H9 (cell line): Measurements from ENCODE around the gene PTPRK. TPM values are rescaled to one million over a fixed set of nuclear protein-coding genes. Genes with fewer than 3 reads are reported as not detected.

ENCODE experiments used
- DNase-seq: peaks from one replicate; pipeline ENCODE4 v3.0.0-alpha.2; 2017
- H2AFZ ChIP-seq: one replicate; pipeline ENCODE4 v1.6.1; 2013; ENCODE audit warnings: mild to moderate bottlenecking, low read length, control low read depth, moderate library complexity
- H2AK5ac ChIP-seq: 2 replicates; pipeline ENCODE4 v1.6.1; 2013; ENCODE audit warnings: low read length, control low read depth, mixed read lengths; ENCODE audit not compliant: insufficient read length
- H2BK120ac ChIP-seq: one replicate; pipeline ENCODE4 v1.6.1; 2013; ENCODE audit warnings: low read depth, mild to moderate bottlenecking, low read length, control low read depth, inconsistent platforms; ENCODE audit not compliant: poor library complexity, severe bottlenecking
- H2BK12ac ChIP-seq: 2 replicates; pipeline ENCODE4 v1.6.1; 2013; ENCODE audit warnings: low read length, control low read depth, mixed read lengths, low read depth; ENCODE audit not compliant: insufficient read length
- H2BK15ac ChIP-seq: 2 replicates; pipeline ENCODE4 v1.6.1; 2013; ENCODE audit warnings: low read depth, low read length, control low read depth
- H2BK20ac ChIP-seq: one replicate; pipeline ENCODE4 v1.6.1; 2013; ENCODE audit warnings: low read depth, mild to moderate bottlenecking, low read length, control low read depth, inconsistent platforms; ENCODE audit not compliant: poor library complexity, severe bottlenecking
- H2BK5ac ChIP-seq: 2 replicates; pipeline ENCODE4 v1.6.1; 2013; ENCODE audit warnings: low read length, control low read depth, mixed read lengths; ENCODE audit not compliant: insufficient read length
- H3K14ac ChIP-seq: 2 replicates; pipeline ENCODE4 v1.6.1; 2013; ENCODE audit warnings: low read length, control low read depth; ENCODE audit not compliant: insufficient read depth
- H3K18ac ChIP-seq: 2 replicates; pipeline ENCODE4 v1.6.1; 2013; ENCODE audit warnings: low read depth, mild to moderate bottlenecking, mixed read lengths, low read length, control low read depth; ENCODE audit not compliant: insufficient read length
- H3K23ac ChIP-seq: 2 replicates; pipeline ENCODE4 v1.6.1; 2013; ENCODE audit warnings: low read length, control low read depth, mixed read lengths, low read depth; ENCODE audit not compliant: insufficient read length
- H3K23me2 ChIP-seq: 2 replicates; pipeline ENCODE4 v1.6.1; 2013; ENCODE audit warnings: low read depth, mild to moderate bottlenecking, mixed read lengths, low read length, control low read depth; ENCODE audit not compliant: insufficient read length, poor library complexity, severe bottlenecking
- H3K27ac ChIP-seq: 2 replicates; pipeline ENCODE4 v1.5.1; 2013; ENCODE audit warnings: low read length, control low read depth, mixed read lengths, low read depth; ENCODE audit not compliant: insufficient read length
- H3K27me3 ChIP-seq: 2 replicates; pipeline ENCODE4 v1.6.1; 2013; ENCODE audit warnings: low read length, control low read depth, inconsistent platforms; ENCODE audit not compliant: insufficient read depth
- H3K4ac ChIP-seq: 2 replicates; pipeline ENCODE4 v1.6.1; 2013; ENCODE audit warnings: low read depth, mild to moderate bottlenecking, control low read depth, inconsistent platforms, low read length, moderate library complexity
- H3K4me1 ChIP-seq: 2 replicates; pipeline ENCODE4 v1.6.1; 2013; ENCODE audit warnings: low read length, control low read depth, inconsistent platforms; ENCODE audit not compliant: insufficient read depth
- H3K4me2 ChIP-seq: 2 replicates; pipeline ENCODE4 v1.6.1; 2013; ENCODE audit warnings: low read length, control low read depth, mixed read lengths; ENCODE audit not compliant: insufficient read length, insufficient read depth
- H3K56ac ChIP-seq: 2 replicates; pipeline ENCODE4 v1.6.1; 2013; ENCODE audit warnings: low read depth, mild to moderate bottlenecking, mixed read lengths, low read length, control low read depth; ENCODE audit not compliant: insufficient read length
- H3K79me1 ChIP-seq: 2 replicates; pipeline ENCODE4 v1.6.1; 2013; ENCODE audit warnings: low read depth, mild to moderate bottlenecking, moderate library complexity, low read length, control low read depth, inconsistent platforms; ENCODE audit not compliant: insufficient read depth, poor library complexity, severe bottlenecking
- H3K79me2 ChIP-seq: 2 replicates; pipeline ENCODE4 v1.6.1; 2013; ENCODE audit warnings: low read length, control low read depth, inconsistent platforms; ENCODE audit not compliant: insufficient read depth
- H3K9ac ChIP-seq: 2 replicates; pipeline ENCODE4 v1.6.1; 2013; ENCODE audit warnings: low read length, control low read depth, mixed read lengths; ENCODE audit not compliant: insufficient read length; ENCODE audit errors: extremely low read depth
- H3K9me3 ChIP-seq: one replicate; pipeline ENCODE4 v1.6.1; 2013; ENCODE audit warnings: low read depth, low read length, inconsistent platforms; ENCODE audit not compliant: control insufficient read depth
- H3T11ph ChIP-seq: one replicate; pipeline ENCODE4 v1.6.1; 2013; ENCODE audit warnings: mild to moderate bottlenecking, low read length, control low read depth, inconsistent platforms
- H4K20me1 ChIP-seq: one replicate; pipeline ENCODE4 v1.6.1; 2013; ENCODE audit not compliant: control insufficient read depth, insufficient read length, insufficient read depth
- H4K5ac ChIP-seq: 2 replicates; pipeline ENCODE4 v1.6.1; 2013; ENCODE audit warnings: low read depth, mild to moderate bottlenecking, mixed read lengths, low read length, control low read depth; ENCODE audit not compliant: insufficient read length
- H4K8ac ChIP-seq: replicated peaks from 2 replicates; pipeline ENCODE4 v1.6.1; 2013; ENCODE audit warnings: low read length, control low read depth, mixed read lengths, low read depth; ENCODE audit not compliant: insufficient read length
- H4K91ac ChIP-seq: 2 replicates; pipeline ENCODE4 v1.6.1; 2013; ENCODE audit warnings: low read depth, mild to moderate bottlenecking, moderate library complexity, mixed read lengths, low read length, control low read depth; ENCODE audit not compliant: insufficient read length
- H3K27ac Mint-ChIP-seq, 3 experiments: 2 replicates in 2 of 3; 3 replicates in 1 of 3; pipeline ENCODE4 v1.8.0; 2020 to 2021; ENCODE audit warnings: mixed read lengths in 3 of 3, mild to moderate bottlenecking in 1 of 3, moderate library complexity in 1 of 3
- H3K27me3 Mint-ChIP-seq: 2 replicates; pipeline ENCODE4 v1.8.0; 2021; ENCODE audit warnings: low read depth, mild to moderate bottlenecking, moderate library complexity, mixed read lengths
- H3K36me3 Mint-ChIP-seq, 3 experiments: 2 replicates in 2 of 3; 3 replicates in 1 of 3; pipeline ENCODE4 v1.8.0; 2020 to 2021; ENCODE audit warnings: low read depth in 3 of 3, mixed read lengths in 3 of 3; ENCODE audit not compliant: insufficient read depth in 1 of 3
- H3K4me1 Mint-ChIP-seq, 2 experiments: 2 replicates each; pipeline ENCODE4 v1.8.0; 2020; ENCODE audit warnings: mixed read lengths in 2 of 2
- H3K4me3 Mint-ChIP-seq, 2 experiments: 2 replicates in 1 of 2; 3 replicates in 1 of 2; pipeline ENCODE4 v1.8.0; 2020 to 2021; ENCODE audit warnings: mild to moderate bottlenecking in 2 of 2, mixed read lengths in 2 of 2, moderate library complexity in 1 of 2
- H3K9me3 Mint-ChIP-seq, 2 experiments: 2 replicates in 1 of 2; 3 replicates in 1 of 2; pipeline ENCODE4 v1.8.0; 2020; ENCODE audit warnings: mild to moderate bottlenecking in 2 of 2, mixed read lengths in 2 of 2, moderate library complexity in 1 of 2
- CTCF ChIP-seq: fragments of 200-600 bp; sonication (generic); conservative IDR thresholded peaks from 3 replicates; pipeline ENCODE4 v1.8.0; 2021; ENCODE audit warnings: antibody characterized with exemption, mild to moderate bottlenecking
- WGBS: extraction: QIAGEN DNeasy Blood & Tissue Kit; methylation state at CpG from one replicate; pipeline ENCODE4 v1.1.7; 2013; ENCODE audit warnings: missing lambda C conversion rate, low lambda C conversion rate, mixed read lengths; ENCODE audit not compliant: insufficient read length; ENCODE audit errors: extremely low coverage; 5-methylcytosine and 5-hydroxymethylcytosine counted together
- total RNA-seq: library from RNA; stranded (reverse); gene quantifications from 2 replicates; pipeline ENCODE4 v1.2.1, GENCODE V29; 2021

PTPRK gene
- total RNA-seq, 1 experiment from 2014 or later, result 47.9 TPM

GRCh38 chr6:128554302-128554701 is 33.9 kb upstream of the PTPRK start:
- no peak overlapping the region for H2AK5ac ChIP-seq
- H4K8ac ChIP-seq, result no peak overlapping the region
- no peak overlapping the region for H2BK120ac ChIP-seq
- H3K14ac ChIP-seq, result no peak overlapping the region
- H3K56ac ChIP-seq, result no peak overlapping the region
- no peaks in the 10 kb centered on the region for H3K4me1 ChIP-seq
- H3K9ac ChIP-seq, result no peak overlapping the region
- Mint-ChIP-seq H3K9me3 (no peaks in the 10 kb centered on the region; a peak in 1 of 5 replicates), H3K4me1 (peaks cover 3 to 5% of the 10 kb centered on the region in 2 experiments; a peak in 3 of 4 replicates), H3K27ac (no peak overlapping the region), H3K4me3 (no peak overlapping the region), H3K27me3 (no peaks in the 10 kb centered on the region), H3K36me3 (no peaks in the 10 kb centered on the region)
- no peak overlapping the region for H2BK12ac ChIP-seq
- H2AFZ ChIP-seq, result no peak overlapping the region
- H4K5ac ChIP-seq, result no peak overlapping the region
- no peak overlapping the region for H2BK20ac ChIP-seq
- no peak overlapping the region for H3K4me2 ChIP-seq
- H3K18ac ChIP-seq, result no peak overlapping the region
- no peaks in the 10 kb centered on the region for H4K20me1 ChIP-seq
- H3K79me1 ChIP-seq, result no peaks in the 10 kb centered on the region
- H2BK5ac ChIP-seq, result no peak overlapping the region
- H3K27ac ChIP-seq, result no peak overlapping the region
- TF ChIP-seq CTCF, result no peak
- H3K9me3 ChIP-seq, result no peaks in the 10 kb centered on the region
- H3K4ac ChIP-seq, result no peak overlapping the region
- WGBS, result no CpG with 5 or more reads among the region's 2 CpGs
- H3K27me3 ChIP-seq, result no peaks in the 10 kb centered on the region
- no peaks in the 10 kb centered on the region for H3K79me2 ChIP-seq
- H4K91ac ChIP-seq, result no peak overlapping the region
- no peak overlapping the region for H3T11ph ChIP-seq
- H3K23me2 ChIP-seq, result no peaks in the 10 kb centered on the region
- no peak overlapping the region for H2BK15ac ChIP-seq
- no peak overlapping the region for H3K23ac ChIP-seq
- no peak for DNase-seq
